ENCODE results near the gene LDLRAP1. TPM values are rescaled to one million over a fixed set of nuclear protein-coding genes. Genes with fewer than 3 reads are reported as not detected.

The LDLRAP1 gene
- total RNA-seq, 2 donors from 2014 or later, result 37.8 to 56.3 TPM

DNA sequence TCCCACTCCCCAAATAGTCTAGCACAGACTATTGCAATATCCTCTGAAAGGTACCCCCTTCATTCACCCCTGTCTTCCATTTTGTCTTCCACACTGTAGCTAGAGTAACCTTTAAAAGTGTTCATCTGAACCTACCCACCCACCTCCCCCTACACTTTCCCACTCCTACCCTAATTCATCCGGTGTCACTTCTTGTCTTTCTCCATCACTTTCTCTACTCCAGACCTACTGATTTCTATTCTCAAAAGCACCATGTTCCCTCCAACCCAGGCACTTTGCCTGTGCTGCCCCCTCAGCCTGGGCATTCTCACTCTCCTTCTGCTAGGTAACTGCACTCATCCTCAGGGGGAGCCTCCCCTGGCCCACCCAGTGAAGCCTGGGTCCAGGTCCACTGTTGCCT, 68.4 kb downstream of the LDLRAP1 start:
- intact Hi-C loops (cut with DNase I), result loop anchor here (2.0 kb wide), 1 partner anchor 187 kb away; no protein-coding TSS in a partner anchor
- 89% methylated on average over 1 of the region's 1 CpG for WGBS
- TF ChIP-seq, protein P1, sequence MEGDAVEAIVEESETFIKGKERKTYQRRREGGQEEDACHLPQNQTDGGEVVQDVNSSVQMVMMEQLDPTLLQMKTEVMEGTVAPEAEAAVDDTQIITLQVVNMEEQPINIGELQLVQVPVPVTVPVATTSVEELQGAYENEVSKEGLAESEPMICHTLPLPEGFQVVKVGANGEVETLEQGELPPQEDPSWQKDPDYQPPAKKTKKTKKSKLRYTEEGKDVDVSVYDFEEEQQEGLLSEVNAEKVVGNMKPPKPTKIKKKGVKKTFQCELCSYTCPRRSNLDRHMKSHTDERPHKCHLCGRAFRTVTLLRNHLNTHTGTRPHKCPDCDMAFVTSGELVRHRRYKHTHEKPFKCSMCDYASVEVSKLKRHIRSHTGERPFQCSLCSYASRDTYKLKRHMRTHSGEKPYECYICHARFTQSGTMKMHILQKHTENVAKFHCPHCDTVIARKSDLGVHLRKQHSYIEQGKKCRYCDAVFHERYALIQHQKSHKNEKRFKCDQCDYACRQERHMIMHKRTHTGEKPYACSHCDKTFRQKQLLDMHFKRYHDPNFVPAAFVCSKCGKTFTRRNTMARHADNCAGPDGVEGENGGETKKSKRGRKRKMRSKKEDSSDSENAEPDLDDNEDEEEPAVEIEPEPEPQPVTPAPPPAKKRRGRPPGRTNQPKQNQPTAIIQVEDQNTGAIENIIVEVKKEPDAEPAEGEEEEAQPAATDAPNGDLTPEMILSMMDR (IDR thresholded peaks at IDR 0.05), result no peak
- TF ChIP-seq POLR2AphosphoS5 (IDR thresholded peaks at IDR 0.05), result no peak
- TF ChIP-seq POLR2A (IDR thresholded peaks at IDR 0.05), result no peak
- H3K4me1 ChIP-seq (replicated peaks), result peaks cover 5% of the 10 kb centered on the region
- no peaks in the 10 kb centered on the region for H3K36me3 ChIP-seq
- no peak overlapping the region for H3K27ac ChIP-seq
- H3K27me3 ChIP-seq (replicated peaks; ENCODE audit: insufficient read depth), result no peaks in the 10 kb centered on the region
- no peaks in the 10 kb centered on the region for H3K9me3 ChIP-seq
- no peak for DNase-seq (ENCODE audit: low spot score)
- no peak overlapping the region for H3K4me3 ChIP-seq

- intact Hi-C loops (cut with DNase I), result no loop called here
- WGBS, result 87% methylated on average over 3 of the region's 3 CpGs
- H3K36me3 ChIP-seq, result no peaks in the 10 kb centered on the region
Measured at GRCh38 chr1:25612421-25612820, 69.0 kb downstream of the LDLRAP1 start.

DNA sequence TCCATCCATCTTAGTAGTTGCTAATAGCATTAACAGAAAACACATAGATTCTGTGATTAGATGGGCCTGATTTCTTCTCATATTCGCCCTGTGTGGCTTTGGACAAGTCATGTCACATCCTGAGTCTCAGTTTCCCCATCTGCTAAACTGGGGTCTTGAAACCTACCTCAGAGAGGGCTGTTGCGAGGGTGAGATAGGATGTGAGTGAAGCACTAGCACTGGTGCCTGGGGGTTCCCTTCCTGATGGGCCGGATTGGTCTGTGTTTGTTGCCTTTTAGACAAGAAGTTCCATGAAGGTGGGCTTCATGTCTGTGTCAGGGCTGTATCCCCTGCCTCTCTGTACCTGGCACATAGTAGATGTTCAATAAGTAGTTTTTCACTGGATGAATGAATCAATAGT, 69.7 kb downstream of the LDLRAP1 start:
- no peaks in the 10 kb centered on the region for H3K36me3 ChIP-seq
- H3K4me3 ChIP-seq, result no peak overlapping the region
- H3K27me3 ChIP-seq (replicated peaks; ENCODE audit: insufficient read depth), result no peaks in the 10 kb centered on the region
- H3K9me3 ChIP-seq, result no peaks in the 10 kb centered on the region
- intact Hi-C loops (cut with DNase I), result no loop called here
- DNase-seq (ENCODE audit: low spot score), result no peak
- TF ChIP-seq POLR2AphosphoS5 (IDR thresholded peaks at IDR 0.05) (no peak), POLR2A (IDR thresholded peaks at IDR 0.05) (no peak)
- TF ChIP-seq, protein P1 (IDR thresholded peaks at IDR 0.05), result no peak
- H3K4me1 ChIP-seq (replicated peaks), result peaks cover 5% of the 10 kb centered on the region
- H3K27ac ChIP-seq, result no peak overlapping the region
- 95% methylated on average over 3 of the region's 3 CpGs for WGBS

More at GRCh38 chr1:25612421-25612820, 69.0 kb downstream of the LDLRAP1 start:
- Histone ChIP-seq H3K4me1 (replicated peaks) (peaks cover 5% of the 10 kb centered on the region), H3K27me3 (replicated peaks; ENCODE audit: insufficient read depth) (no peaks in the 10 kb centered on the region), H3K27ac (no peak overlapping the region), H3K9me3 (no peaks in the 10 kb centered on the region), H3K4me3 (no peak overlapping the region)
- no peak for DNase-seq (ENCODE audit: low spot score)
- TF ChIP-seq POLR2AphosphoS5 (IDR thresholded peaks at IDR 0.05), result no peak

DNA sequence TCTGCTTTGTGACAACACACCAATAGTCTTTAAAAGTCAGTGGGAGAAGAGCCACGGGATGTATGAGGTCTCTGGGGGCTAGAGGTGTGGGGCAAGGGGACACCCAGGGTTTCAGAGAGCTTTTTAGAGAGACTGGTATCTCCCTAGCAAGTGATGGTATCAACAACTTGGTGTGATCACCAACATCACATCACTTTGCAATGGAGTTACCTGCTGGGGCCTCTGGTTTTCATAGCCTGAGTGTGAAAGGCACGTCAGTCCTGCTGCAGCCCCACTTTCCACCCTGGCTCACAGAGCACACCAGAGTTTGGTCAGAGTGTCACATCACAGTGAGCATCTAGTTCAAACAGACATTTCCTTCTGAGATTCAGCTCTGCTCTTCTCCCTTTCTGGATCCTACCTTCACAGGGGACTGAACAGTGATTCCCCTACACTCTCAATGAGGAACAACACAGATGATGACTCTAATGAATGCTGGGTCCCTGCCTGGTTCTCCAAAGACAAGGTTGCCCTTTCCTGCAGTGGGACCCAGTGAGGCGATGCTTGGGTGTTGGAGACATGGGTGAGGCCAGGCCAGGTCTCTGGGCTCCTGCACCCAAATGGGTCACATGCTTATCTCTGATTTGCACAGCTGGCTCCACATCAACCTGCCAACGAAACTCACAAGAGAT, 71.2 kb downstream of the LDLRAP1 start:
- intact Hi-C loops (cut with DNase I), result no loop called here
- H3K9me3 ChIP-seq, result no peaks in the 10 kb centered on the region
- no peak overlapping the region for H3K27ac ChIP-seq
- no peak for DNase-seq (ENCODE audit: low spot score)
- H3K27me3 ChIP-seq (replicated peaks; ENCODE audit: insufficient read depth), result no peaks in the 10 kb centered on the region
- peaks cover 8% of the 10 kb centered on the region for H3K4me1 ChIP-seq (replicated peaks)
- H3K4me3 ChIP-seq, result no peak overlapping the region
- WGBS, result 74% methylated on average over 4 of the region's 4 CpGs
- H3K36me3 ChIP-seq, result no peaks in the 10 kb centered on the region
- TF ChIP-seq POLR2A (IDR thresholded peaks at IDR 0.05) (no peak), POLR2AphosphoS5 (IDR thresholded peaks at IDR 0.05) (no peak)
- TF ChIP-seq, protein P1 (IDR thresholded peaks at IDR 0.05), result no peak

GRCh38 chr1:25615172-25615541, 71.8 kb downstream of the LDLRAP1 start:
- WGBS, result 39% methylated on average over 7 of the region's 7 CpGs
- Histone ChIP-seq H3K4me3 (no peak overlapping the region), H3K4me1 (replicated peaks) (peaks cover 5% of the 10 kb centered on the region), H3K36me3 (no peaks in the 10 kb centered on the region), H3K27ac (no peak overlapping the region), H3K27me3 (replicated peaks; ENCODE audit: insufficient read depth) (no peaks in the 10 kb centered on the region), H3K9me3 (no peaks in the 10 kb centered on the region)
- intact Hi-C loops (cut with DNase I), result no loop called here
- DNase-seq (ENCODE audit: low spot score), result no peak
- TF ChIP-seq POLR2A (IDR thresholded peaks at IDR 0.05) (no peak), POLR2AphosphoS5 (IDR thresholded peaks at IDR 0.05) (no peak)
- TF ChIP-seq, protein P1 (IDR thresholded peaks at IDR 0.05), result no peak

Measured in prostate gland (tissue), 2 donors.